Tibial nerve (tissue), 4 donors: ENCODE results near the gene SLX4.

Experiments
- CTCF ChIP-seq, 5 experiments: fragments of 200-600 bp in 3 of 5; fragments of 450-650 bp in 2 of 5; sonication (generic) in 3 of 5; IDR thresholded peaks; one replicate each; pipeline ENCODE4 v1.5.1; 2016 to 2019; ENCODE audit warnings: antibody characterized with exemption in 5 of 5, mild to moderate bottlenecking in 3 of 5, moderate library complexity in 2 of 5
- EP300 ChIP-seq, 2 donors: sonication (generic); formaldehyde crosslinking; IDR thresholded peaks; one replicate each; pipeline ENCODE4 v1.6.1; 2017; ENCODE audit warnings: antibody characterized with exemption in 2 of 2, mild to moderate bottlenecking in 1 of 2
- POLR2A ChIP-seq, 2 donors: fragments of 450-650 bp; IDR thresholded peaks; one replicate each; pipeline ENCODE4 v1.6.1; 2017; ENCODE audit warnings: antibody characterized with exemption in 2 of 2, mild to moderate bottlenecking in 2 of 2, moderate library complexity in 2 of 2

- TF ChIP-seq CTCF (IDR thresholded peaks at IDR 0.05) (no peak), EP300 (IDR thresholded peaks at IDR 0.05) (no peak), POLR2A (IDR thresholded peaks at IDR 0.05) (no peak)
These were observed 33.3 kb downstream of the SLX4 start for GRCh38 chr16:3578121-3578520.
